CD4-positive, alpha-beta T cell treated with Interleukin-12 subunit alpha and Interleukin-12 subunit beta, for 1 hour (primary cell): ENCODE data around the gene MAP2K4.
"Not testable (repeated sequence)": the region's sequence is repeated elsewhere in the genome, so short reads cannot be mapped to it uniquely, and the experiment has no call there.

Experiments
- DNase-seq: peaks from one replicate; pipeline ENCODE4 v3.0.0-alpha.2; 2020

Gene MAP2K4

DNA sequence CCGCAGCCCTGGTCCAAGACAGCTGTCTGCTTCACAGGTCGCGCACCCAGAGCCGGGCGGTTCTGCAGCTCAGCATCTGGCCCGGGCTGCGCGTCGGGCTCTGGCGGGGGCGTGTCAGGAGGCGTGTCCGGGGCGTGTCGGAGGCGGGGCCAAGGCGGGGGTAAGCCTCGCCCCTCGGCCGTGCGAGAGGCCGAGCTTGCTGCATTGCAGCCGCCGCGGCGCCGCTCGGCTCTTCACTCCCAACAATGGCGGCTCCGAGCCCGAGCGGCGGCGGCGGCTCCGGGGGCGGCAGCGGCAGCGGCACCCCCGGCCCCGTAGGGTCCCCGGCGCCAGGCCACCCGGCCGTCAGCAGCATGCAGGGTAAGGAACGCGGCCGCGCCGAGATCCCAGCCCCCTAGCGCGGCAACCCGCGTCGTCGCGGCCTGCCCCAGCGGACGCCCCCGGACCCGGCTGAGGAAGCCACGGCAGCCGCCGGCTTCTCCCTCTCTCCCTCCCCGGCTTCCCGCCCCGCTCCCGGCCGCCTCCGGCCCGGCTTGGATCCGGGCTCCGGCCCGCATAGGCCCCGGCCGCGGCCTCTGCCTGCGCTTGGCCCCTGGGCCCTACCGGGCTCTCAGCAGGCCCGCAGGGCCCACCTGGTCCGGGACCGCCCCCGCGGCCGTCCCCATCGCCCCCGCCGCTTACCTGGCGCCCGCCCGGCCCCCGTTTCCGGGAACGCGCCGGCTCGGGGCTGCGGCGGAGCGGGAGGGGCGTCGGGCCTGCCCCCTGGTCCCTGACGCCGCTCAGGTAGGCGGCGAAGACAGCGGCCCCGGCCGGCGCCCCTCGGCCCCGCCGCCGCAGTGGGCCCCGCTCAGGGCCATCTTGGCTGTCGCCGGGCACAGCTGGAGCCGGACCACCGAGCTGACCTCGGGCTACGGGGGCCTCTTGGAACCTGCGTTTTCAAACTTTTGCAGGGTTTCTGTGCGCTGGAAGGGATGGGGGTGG lies at the start of gene MAP2K4:
Gene MAP2K4 (plus strand): TSS at position 236 of the 981 bp plus-strand sequence. CDS start 10 bp downstream, at position 246.
- peak; percentile 95 for DNase-seq

DNA sequence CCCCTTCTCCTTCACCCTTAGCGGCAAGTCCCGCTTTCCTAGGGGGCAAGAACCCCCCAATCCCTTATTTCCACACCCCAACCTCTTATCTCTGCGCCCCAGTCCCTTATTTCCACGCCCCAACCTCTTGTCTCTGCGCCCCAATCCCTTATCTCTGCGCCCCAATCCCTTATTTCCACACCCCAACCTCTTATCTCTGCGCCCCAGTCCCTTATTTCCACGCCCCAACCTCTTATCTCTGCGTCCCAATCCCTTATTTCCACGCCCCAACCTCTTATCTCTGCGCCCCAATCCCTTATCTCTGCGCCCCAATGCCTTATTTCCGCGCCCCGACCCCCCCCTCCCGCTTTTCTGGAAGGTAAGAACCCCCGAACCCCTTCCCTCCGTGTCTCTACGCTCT lies 47.9 kb upstream of the MAP2K4 start:
- DNase-seq = not testable (repeated sequence)

DNA sequence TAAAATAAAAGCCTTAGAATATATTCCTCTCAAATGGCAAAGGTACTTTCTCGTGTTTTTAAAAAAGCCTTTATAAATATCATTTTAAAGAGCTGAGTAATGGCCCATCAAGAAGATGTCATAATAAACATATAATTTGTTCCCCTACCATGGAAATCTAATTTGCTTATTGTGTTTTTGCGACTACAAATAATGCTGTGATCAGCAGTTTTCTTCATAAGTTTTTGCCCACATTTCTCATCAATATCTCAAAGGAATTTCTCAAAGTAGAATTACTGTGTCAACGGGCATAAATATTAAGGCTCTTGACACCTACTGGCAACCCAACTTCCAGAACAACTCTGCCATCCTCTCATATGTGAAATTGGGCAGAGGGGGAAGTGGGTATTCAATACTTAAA lies 40.9 kb upstream of the MAP2K4 start:
- no peak for DNase-seq

DNA sequence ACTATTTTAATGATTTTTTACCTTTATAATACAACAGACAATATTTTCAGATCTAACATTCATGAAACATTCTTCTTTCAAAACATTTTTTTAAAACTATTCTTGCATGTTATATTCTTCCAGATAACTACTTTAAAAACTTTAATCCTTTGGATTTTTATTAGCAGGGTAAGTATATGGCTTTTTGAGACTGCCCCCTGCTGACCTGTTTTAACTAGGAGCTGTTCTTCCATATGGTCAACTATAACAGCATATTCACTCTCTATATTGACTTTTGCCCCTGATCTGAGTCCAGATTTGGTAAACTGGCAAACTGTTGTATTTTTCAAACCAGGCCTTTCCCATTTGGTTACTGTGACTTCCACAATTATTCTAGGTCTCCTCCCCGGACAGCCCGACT lies 39.9 kb upstream of the MAP2K4 start:
- no peak for DNase-seq

GRCh38 chr17:11981862-11982261 lies 38.8 kb upstream of the MAP2K4 start:
- DNase-seq = no peak

DNA sequence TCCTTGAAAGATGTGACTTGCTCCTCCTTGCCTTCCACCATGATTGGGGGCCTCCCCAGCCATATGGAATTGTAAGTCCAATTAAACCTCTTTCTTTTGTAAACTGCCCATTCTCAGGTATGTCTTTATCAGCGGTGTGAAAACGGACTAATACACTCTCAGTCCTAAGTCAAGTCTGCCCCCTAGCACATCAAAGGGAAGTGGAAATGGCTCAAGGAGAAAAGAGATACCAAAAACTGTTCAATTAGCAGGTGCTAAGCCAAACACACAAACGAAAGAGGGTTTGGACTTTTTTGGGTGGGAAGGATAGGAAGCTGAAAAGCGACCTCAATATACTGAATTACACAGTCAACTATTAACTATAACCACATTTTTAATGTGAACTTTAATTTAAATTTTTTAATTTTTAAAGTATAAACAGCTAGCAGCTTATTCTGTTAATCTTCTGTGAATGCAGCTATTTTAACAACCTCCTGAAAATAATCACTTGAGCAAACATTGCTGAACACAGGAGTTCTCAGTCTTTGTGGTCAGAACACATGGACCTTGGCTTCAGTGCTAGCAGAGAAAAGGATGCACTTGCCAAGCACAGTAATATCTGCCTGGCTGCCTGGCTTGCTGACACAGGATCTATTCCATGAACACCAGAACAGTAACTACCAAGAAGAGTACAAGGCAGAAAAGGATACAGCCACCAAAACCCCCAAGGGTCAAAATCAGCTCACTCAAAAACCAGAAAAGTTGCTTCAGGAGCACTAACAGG lies 34.3 kb upstream of the MAP2K4 start:
- DNase-seq = no peak

DNA sequence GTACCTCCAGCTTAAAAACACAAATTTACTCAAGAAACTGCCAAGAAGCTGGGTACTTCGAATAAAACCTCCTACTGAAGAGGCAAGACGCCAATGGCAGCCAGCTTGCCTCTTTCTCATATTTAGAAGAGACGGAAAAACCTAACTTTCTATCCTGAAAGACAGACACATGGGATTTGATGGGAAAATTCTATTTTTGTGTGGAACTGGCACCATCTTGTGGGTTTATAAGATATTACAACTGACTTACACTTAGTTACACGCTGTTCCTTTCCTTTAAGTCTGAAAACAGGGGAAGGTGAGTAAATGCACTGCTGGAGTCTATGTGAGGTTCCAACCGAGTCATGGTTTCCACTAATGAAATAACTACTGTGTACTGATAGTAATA lies 33.7 kb upstream of the MAP2K4 start:
- no peak for DNase-seq

DNA sequence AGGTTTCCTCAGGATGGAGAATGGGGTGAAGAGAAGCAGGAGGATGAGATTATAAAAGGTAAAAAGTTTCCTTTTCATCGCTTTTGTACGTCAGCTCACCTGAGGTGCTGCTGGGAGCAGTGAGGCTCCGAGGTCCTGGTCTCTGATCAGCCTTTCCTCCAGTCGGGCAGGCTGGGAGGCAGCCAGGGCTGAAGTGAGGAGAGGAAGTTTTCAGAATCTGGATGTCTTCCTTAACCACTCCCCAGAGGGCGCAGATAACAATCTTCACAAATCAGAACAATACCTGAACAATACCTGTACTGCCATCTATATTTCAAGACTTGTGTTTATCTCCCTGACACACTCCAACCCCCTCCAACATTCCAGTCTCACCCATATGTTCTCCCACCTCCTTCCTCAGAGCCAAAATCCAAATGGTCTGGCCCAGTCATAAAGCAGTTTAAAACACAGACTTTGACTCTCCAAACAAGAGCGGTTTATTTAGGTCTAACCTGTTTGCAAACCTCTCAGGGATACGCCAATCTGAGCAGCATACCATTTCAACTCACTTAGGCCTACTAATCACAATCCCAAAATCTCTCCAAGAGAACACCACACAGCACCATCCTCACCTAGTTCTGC lies 30.2 kb upstream of the MAP2K4 start:
- DNase-seq = no peak

DNA sequence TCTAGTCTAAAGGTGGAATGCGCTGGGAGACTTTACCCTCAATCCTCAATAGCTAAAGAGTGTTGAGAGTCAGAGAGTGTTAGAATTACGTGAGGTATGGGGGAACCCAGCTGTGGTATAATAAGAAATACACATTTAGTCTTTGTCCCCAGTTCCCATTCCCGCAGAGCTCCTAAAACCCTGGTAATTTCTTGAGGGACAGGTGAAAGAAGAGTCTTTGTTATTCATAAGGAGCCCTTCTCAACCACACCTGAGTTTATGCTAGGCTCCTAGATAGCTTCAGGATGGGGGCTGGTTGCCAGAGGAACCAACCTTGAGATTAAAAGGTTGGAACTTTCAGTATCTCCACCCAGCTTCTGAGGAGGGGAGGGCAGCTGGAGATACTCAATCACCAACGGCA lies 29.2 kb upstream of the MAP2K4 start:
- no peak for DNase-seq

DNA sequence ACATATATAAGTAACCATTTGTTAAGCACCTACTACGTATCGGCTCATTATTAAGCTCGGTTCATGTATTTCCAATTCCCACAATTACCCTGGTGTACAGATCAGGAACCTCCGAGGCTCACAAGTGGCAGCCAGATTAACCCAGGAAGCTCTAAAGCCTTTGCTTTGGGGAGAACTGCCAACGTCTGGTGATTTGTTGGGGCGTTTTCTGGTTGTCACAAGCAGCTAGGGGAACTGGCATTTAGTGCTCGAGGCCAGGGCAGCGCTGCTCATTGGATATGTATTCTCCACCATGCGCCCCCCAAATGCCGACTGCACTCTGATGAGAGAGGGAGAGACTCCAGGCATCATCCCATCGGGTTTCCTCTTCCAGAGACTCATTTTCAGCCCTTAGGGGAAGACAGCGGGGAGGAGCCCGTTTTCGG lies 23.9 kb upstream of the MAP2K4 start:
- peak; percentile 44 for DNase-seq

GRCh38 chr17:11997147-11997971 lies 23.3 kb upstream of the MAP2K4 start, which contains the start of gene ZNF18:
ZNF18 (minus strand) TSS chr17:11997475; CDS start chr17:11992829, 4,646 bp downstream.
- peak; percentile 95 for DNase-seq

DNA sequence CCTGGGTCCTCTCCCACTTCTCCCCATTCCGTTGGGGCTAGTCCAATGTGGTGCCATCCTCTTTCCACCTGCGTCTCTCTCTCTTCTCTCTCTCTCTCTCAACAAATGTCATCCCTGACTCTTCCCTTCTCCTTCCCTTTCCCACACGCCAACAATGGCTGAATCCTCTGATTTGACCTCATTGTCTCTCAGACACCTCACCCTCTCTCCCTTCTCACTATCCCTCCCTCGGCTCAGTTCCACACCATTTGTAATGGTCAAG lies 22.8 kb upstream of the MAP2K4 start:
- DNase-seq = no peak

DNA sequence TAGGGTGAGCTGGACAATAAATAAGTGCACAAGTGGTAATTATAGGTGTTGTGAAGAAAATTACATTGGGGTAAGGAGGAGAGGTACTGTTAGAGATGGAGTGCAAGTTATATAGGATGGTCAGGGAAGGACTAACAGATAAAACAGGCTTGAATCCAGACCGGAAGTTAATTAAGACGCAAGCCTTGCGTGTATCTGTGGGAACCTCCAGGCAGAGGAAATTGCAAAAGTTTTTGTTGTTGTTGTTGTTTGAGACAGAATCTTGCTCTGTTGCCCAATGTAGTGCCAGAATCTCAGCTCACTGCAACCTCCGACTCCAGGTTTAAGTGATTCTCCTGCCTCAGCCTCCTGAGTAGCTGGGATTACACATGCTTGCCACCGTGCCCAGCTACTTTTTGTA lies 21.0 kb upstream of the MAP2K4 start:
- no peak for DNase-seq

GRCh38 chr17:12007466-12007865 lies 13.2 kb upstream of the MAP2K4 start:
- no peak for DNase-seq

DNA sequence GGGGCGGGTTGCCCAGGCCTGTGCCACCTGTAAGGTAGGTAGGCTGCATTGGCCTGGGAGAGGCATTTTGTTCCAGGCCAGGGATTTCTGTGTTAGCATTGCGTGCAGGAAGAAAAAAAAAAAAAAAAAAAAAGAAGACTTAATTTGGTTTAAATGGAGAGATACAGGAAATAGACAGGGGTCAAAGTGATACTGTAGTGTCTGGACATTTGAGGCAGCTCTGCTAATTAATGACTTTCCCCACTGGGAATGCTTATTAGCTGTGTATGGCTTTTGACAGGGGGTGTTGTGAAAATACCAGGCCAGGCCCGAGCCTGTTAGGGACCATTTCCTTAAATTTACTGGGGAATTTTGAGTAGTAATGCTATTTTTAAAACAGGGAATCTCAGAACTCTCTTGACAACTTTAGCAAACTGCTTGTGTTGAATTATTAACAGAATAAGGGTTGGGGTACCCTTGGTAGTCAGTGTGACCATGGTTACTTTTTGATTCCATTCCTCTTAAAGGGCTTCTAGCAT lies 1.0 kb downstream of the MAP2K4 start:
- DNase-seq = no peak

GRCh38 chr17:12022310-12022709 lies 1.6 kb downstream of the MAP2K4 start:
- no peak for DNase-seq

GRCh38 chr17:12024327-12024726 lies 3.6 kb downstream of the MAP2K4 start:
- DNase-seq = no peak

DNA sequence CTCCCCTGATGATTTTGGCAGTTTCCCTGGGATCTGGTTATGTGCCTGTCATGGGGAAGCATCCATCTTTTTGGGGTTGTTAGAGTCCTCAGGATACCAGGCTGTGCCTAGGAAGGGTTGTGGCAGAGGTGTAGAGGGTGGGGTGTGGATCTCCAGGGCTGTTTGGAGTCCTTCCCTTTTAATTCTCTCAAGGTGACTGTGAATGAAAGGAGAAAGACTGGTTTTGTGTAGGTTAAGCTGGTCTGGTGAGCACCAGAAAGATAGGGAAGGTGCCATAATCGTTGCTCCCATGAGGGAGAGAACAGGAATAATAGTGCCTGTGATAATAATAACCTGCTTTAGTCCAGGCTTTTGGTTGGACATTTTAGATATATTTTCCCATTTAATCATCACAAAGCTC lies 7.0 kb downstream of the MAP2K4 start:
- DNase-seq = no peak

DNA sequence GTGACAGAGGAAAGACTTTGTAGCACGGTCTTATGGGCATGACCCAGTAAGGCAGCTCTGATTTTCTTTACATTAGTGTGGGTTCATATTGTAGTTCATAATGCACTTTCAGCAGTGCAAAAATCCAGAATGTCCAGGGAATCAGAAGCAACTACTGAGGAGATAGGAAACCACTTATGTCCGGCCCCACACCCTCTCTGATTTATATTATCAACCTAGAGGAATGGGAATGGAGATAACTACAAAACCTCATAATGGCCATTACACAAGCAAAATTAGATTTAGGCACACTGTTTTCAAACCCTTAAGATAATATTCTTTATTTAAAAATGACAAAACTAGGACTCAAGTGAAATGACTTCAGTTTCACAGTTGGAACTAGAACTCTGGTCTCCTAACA lies 7.9 kb downstream of the MAP2K4 start:
- no peak for DNase-seq

- no peak for DNase-seq
These were observed 13.9 kb downstream of the MAP2K4 start for GRCh38 chr17:12034538-12034937.

- no peak for DNase-seq
These were observed 15.0 kb downstream of the MAP2K4 start for GRCh38 chr17:12035673-12036072.

- DNase-seq = no peak
These were observed 17.3 kb downstream of the MAP2K4 start for GRCh38 chr17:12037970-12038369.
